H1 (cell line): ENCODE measurements around the gene FBN1.

ENCODE experiments used
- CBX8 ChIP-seq: fragments of 300-800, 300-1000 bp; sonication (generic); IDR thresholded peaks from 2 replicates; pipeline ENCODE4 v1.7.1; 2016; ENCODE audit warnings: low read depth, low read length, borderline replicate concordance
- CHD1 ChIP-seq: IDR thresholded peaks from 2 replicates; pipeline ENCODE4 v1.6.1; 2012; ENCODE audit warnings: low read depth, low read length, improper control_type of control experiment
- E2F6 ChIP-seq: IDR thresholded peaks from 2 replicates; pipeline ENCODE4 v1.6.1; 2012; ENCODE audit warnings: inconsistent platforms
- EP300 ChIP-seq, 2 experiments: IDR thresholded peaks; 1 replicate in 1 of 2; 2 replicates in 1 of 2; pipeline ENCODE4 v1.6.1; 2011 to 2012; ENCODE audit warnings: low read depth in 2 of 2, low read length in 2 of 2, mild to moderate bottlenecking in 2 of 2, borderline replicate concordance in 1 of 2, inconsistent platforms in 1 of 2, moderate library complexity in 1 of 2
- EZH2 ChIP-seq: fragments of 200-600 bp; sonication (generic); IDR thresholded peaks from 2 replicates; pipeline ENCODE4 v1.7.1; 2012; ENCODE audit warnings: low read depth, mild to moderate bottlenecking, moderate library complexity, low read length, inconsistent platforms; ENCODE audit not compliant: severe bottlenecking
- FOSL1 ChIP-seq: IDR thresholded peaks from 2 replicates; pipeline ENCODE4 v1.6.1; 2011; ENCODE audit warnings: mild to moderate bottlenecking, low read depth, low read length, moderate library complexity; ENCODE audit not compliant: insufficient read depth
- KDM5A ChIP-seq: fragments of 200-600 bp; IDR thresholded peaks from 2 replicates; pipeline ENCODE4 v1.7.1; 2012; ENCODE audit warnings: mild to moderate bottlenecking, low read length, inconsistent platforms, mixed read lengths
- NRF1 ChIP-seq: IDR thresholded peaks from 2 replicates; pipeline ENCODE4 v1.6.1; 2011; ENCODE audit warnings: mild to moderate bottlenecking, low read depth, low read length, improper control_type of control experiment
- POLR2A ChIP-seq, 2 experiments: IDR thresholded peaks; 1 replicate in 1 of 2; 2 replicates in 1 of 2; pipeline ENCODE4 v1.6.1; 2011; ENCODE audit warnings: low read depth in 2 of 2, low read length in 2 of 2, mild to moderate bottlenecking in 2 of 2; ENCODE audit errors: control extremely low read depth in 1 of 2
- RAD21 ChIP-seq, 2 experiments: IDR thresholded peaks in 1 of 2; conservative IDR thresholded peaks in 1 of 2; 2 replicates each; pipeline ENCODE4 v1.6.1; 2011; ENCODE audit warnings: low read depth in 2 of 2, low read length in 2 of 2, improper control_type of control experiment in 1 of 2, inconsistent platforms in 1 of 2, mild to moderate bottlenecking in 1 of 2, moderate library complexity in 1 of 2
- ZNF274 ChIP-seq: IDR thresholded peaks from 2 replicates; pipeline ENCODE4 v1.7.0; 2012; ENCODE audit warnings: low read length, borderline replicate concordance; ENCODE audit errors: extremely low read depth
- TF ChIP-seq, protein P1 (sequence below), 3 experiments: IDR thresholded peaks; 1 replicate in 2 of 3; 2 replicates in 1 of 3; pipeline versions ENCODE4 v1.5.1 to v1.6.1; 2011; ENCODE audit warnings: low read length in 3 of 3, mild to moderate bottlenecking in 3 of 3, inconsistent platforms in 2 of 3, low read depth in 1 of 3, moderate library complexity in 1 of 3; ENCODE audit not compliant: insufficient read depth in 1 of 3; ENCODE audit errors: control extremely low read depth in 1 of 3
- TF ChIP-seq, protein P2 (sequence below): IDR thresholded peaks from 2 replicates; pipeline ENCODE4 v1.6.1; 2011; ENCODE audit warnings: low read depth, mild to moderate bottlenecking, low read length; ENCODE audit not compliant: insufficient read depth

GRCh38 chr15:48636511-48636910, 9.0 kb downstream of the FBN1 start:
- no peak for TF ChIP-seq RAD21 (IDR thresholded peaks at IDR 0.05 in 1 of 2, conservative IDR thresholded peaks at IDR 0.05 in 1 of 2; ENCODE audit: low read depth in 2 of 2, low read length in 2 of 2)
- TF ChIP-seq CHD1: no peak
- TF ChIP-seq NRF1: no peak
- TF ChIP-seq ZNF274: no peak
- no peak for TF ChIP-seq EP300 (IDR thresholded peaks at IDR 0.05; ENCODE audit: borderline replicate concordance in 1 of 2, low read depth in 2 of 2, low read length in 2 of 2)
- no peak for TF ChIP-seq EZH2
- TF ChIP-seq E2F6: no peak
- TF ChIP-seq, protein P1, sequence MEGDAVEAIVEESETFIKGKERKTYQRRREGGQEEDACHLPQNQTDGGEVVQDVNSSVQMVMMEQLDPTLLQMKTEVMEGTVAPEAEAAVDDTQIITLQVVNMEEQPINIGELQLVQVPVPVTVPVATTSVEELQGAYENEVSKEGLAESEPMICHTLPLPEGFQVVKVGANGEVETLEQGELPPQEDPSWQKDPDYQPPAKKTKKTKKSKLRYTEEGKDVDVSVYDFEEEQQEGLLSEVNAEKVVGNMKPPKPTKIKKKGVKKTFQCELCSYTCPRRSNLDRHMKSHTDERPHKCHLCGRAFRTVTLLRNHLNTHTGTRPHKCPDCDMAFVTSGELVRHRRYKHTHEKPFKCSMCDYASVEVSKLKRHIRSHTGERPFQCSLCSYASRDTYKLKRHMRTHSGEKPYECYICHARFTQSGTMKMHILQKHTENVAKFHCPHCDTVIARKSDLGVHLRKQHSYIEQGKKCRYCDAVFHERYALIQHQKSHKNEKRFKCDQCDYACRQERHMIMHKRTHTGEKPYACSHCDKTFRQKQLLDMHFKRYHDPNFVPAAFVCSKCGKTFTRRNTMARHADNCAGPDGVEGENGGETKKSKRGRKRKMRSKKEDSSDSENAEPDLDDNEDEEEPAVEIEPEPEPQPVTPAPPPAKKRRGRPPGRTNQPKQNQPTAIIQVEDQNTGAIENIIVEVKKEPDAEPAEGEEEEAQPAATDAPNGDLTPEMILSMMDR (IDR thresholded peaks at IDR 0.05; ENCODE audit: control extremely low read depth in 1 of 3, insufficient read depth in 1 of 3, low read depth in 1 of 3, low read length in 3 of 3): no peak
- TF ChIP-seq CBX8: no peak
- TF ChIP-seq, protein P2, sequence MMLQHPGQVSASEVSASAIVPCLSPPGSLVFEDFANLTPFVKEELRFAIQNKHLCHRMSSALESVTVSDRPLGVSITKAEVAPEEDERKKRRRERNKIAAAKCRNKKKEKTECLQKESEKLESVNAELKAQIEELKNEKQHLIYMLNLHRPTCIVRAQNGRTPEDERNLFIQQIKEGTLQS: no peak
- no peak for TF ChIP-seq POLR2A (IDR thresholded peaks at IDR 0.05; ENCODE audit: control extremely low read depth in 1 of 2, low read depth in 2 of 2, low read length in 2 of 2)
- TF ChIP-seq FOSL1: no peak
- no peak for TF ChIP-seq KDM5A
